ENCODE measurements around the gene TNFRSF17.

GRCh38 chr16:11968577-11968976, 3.6 kb downstream of the TNFRSF17 start:
- TF ChIP-seq CTCF (IDR thresholded peaks at IDR 0.05; ENCODE audit: borderline replicate concordance, extremely low read depth, low read length, poor library complexity, severe bottlenecking) = no peak
- TF ChIP-seq EZH2 (IDR thresholded peaks at IDR 0.05; ENCODE audit: borderline replicate concordance, low read depth, low read length, severe bottlenecking) = no peak
